KMS-11 (cell line): ENCODE results near the gene APOA5.

Experiments
- H2AFZ ChIP-seq: fragments of 200-600 bp; sonication (generic); 2 replicates; pipeline ENCODE4 v1.6.1; 2016; ENCODE audit warnings: antibody characterized with exemption, mixed run types, low read depth
- H3K27ac ChIP-seq: fragments of 200-600 bp; sonication (generic); 2 replicates; pipeline ENCODE4 v1.6.1; 2016; ENCODE audit warnings: mild to moderate bottlenecking, mixed run types
- H3K27me3 ChIP-seq: fragments of 200-600 bp; sonication (generic); 2 replicates; pipeline ENCODE4 v1.6.1; 2017; ENCODE audit warnings: mild to moderate bottlenecking, low read depth, mixed run types, moderate library complexity; ENCODE audit not compliant: insufficient read depth
- H3K36me3 ChIP-seq: fragments of 200-600 bp; sonication (generic); 2 replicates; pipeline ENCODE4 v1.6.1; 2017; ENCODE audit warnings: mild to moderate bottlenecking, mixed run types; ENCODE audit not compliant: insufficient read depth
- H3K4me1 ChIP-seq: fragments of 200-600 bp; sonication (generic); 2 replicates; pipeline ENCODE4 v1.6.1; 2016; ENCODE audit warnings: mild to moderate bottlenecking, low read depth, mixed run types; ENCODE audit not compliant: poor library complexity, severe bottlenecking
- H3K4me2 ChIP-seq: fragments of 200-600 bp; sonication (generic); 2 replicates; pipeline ENCODE4 v1.7.0; 2016; ENCODE audit warnings: mild to moderate bottlenecking, mixed run types
- H3K4me3 ChIP-seq: fragments of 200-600 bp; sonication (generic); IDR thresholded peaks from 2 replicates; pipeline ENCODE4 v1.6.1; 2017; ENCODE audit warnings: low read depth, low read length, mixed read lengths; ENCODE audit not compliant: insufficient read depth
- H3K79me2 ChIP-seq: fragments of 200-600 bp; sonication (generic); 2 replicates; pipeline ENCODE4 v1.6.1; 2016; ENCODE audit warnings: low read depth, mixed run types; ENCODE audit not compliant: insufficient read depth
- H3K9ac ChIP-seq: fragments of 200-600 bp; sonication (generic); 2 replicates; pipeline ENCODE4 v1.6.1; 2016; ENCODE audit warnings: mild to moderate bottlenecking, mixed run types
- H4K20me1 ChIP-seq: fragments of 200-600 bp; sonication (generic); 2 replicates; pipeline ENCODE4 v1.6.1; 2016; ENCODE audit warnings: mild to moderate bottlenecking, mixed run types; ENCODE audit not compliant: insufficient read depth
- CTCF ChIP-seq: fragments of 200-600 bp; sonication (generic); conservative IDR thresholded peaks from 2 replicates; pipeline ENCODE4 v1.6.1; 2017; ENCODE audit warnings: low read depth, mild to moderate bottlenecking, antibody characterized with exemption, low read length, moderate library complexity, mixed read lengths

Gene APOA5

GRCh38 chr11:116792869-116793771 lies 1.4 kb upstream of the APOA5 start:
- Histone ChIP-seq H3K36me3 (no peaks in the 10 kb centered on the region), H3K4me3 (no peak overlapping the region), H3K27ac (no peak overlapping the region), H4K20me1 (no peaks in the 10 kb centered on the region), H3K4me1 (peaks cover 4% of the 10 kb centered on the region), H3K79me2 (no peaks in the 10 kb centered on the region), H3K9ac (no peak overlapping the region), H3K27me3 (no peaks in the 10 kb centered on the region), H3K4me2 (no peak overlapping the region), H2AFZ (no peak overlapping the region)
- no peak for TF ChIP-seq CTCF

DNA sequence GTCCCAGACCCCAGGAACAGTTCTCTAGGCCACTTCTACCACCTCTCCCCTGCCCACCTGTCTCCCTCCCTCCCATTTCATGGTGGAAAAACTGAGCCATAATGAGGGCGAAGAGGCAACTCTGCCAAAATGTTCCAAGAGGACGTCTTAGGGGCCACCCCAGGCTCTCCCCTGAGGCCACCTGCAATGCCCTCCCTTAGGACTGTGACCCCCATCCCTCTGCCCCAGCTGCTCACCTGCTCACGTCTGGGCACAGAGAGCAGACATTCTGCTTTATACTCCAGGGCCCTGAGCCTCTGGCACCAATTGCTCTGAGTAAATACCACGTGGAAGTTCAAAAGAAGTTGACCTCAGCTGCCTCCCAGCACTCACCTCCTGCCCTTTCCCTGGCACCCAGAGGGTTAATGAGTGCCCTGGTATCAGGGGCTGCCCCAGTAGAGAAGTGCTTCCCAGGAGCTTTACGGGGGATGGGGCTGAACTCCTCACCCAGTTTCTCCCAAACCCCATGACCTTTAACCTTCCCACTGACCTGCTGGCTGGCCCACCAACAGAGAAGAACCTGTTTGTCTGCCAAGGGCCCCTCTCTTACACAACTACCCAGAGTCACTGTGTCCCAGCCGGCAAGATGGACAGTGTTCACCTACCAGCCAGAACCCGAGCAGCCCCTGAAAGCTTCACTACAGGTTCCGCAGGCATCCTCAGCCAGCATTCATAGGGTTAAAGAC lies 627 bp upstream of the APOA5 start:
- Histone ChIP-seq H3K27ac (no peak overlapping the region), H2AFZ (no peak overlapping the region), H3K36me3 (no peaks in the 10 kb centered on the region), H4K20me1 (no peaks in the 10 kb centered on the region), H3K4me3 (no peak overlapping the region), H3K27me3 (no peaks in the 10 kb centered on the region), H3K4me1 (peaks cover 4% of the 10 kb centered on the region), H3K9ac (no peak overlapping the region), H3K79me2 (peaks cover 2% of the 10 kb centered on the region), H3K4me2 (no peak overlapping the region)
- TF ChIP-seq CTCF, result no peak

DNA sequence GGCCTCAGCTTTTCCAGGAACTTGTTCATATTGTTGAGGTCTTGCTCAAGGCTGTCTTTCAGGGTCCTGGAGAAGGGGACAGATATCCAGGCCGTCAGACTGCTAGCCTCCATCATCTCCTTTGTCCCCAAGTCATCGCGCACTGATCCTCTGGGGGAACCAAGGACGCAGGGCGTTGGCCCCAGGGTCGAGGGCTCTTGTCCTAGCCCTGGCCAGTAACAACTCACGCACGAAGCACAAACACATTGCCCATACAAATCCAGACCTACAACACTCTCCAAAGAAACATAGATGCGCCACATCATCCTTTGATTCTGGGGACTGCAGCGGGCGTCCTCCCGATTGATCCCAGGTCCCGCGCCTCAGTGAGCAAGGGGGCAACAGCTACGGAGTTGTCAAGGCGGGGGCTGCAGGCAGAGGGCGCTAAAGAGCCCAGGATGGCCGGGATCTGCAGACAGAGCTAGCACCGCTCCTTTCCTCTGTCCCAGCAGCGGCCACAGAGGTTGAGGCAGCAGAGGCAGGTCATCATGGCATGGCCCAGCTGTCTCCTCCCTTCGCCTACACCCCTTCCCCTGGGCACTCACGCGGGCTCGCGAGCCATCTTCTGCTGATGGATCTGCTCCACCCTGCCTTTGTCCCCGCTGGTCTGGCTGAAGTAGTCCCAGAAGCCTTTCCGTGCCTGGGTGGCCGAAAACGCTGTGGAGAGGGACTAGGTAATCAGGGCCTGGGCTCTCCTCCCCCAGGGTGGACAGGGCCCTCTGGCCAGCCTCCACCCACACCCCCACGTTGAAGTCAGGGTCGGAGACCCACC lies 472 bp downstream of the APOA5 start:
- Histone ChIP-seq H3K79me2 (peaks cover 12% of the 10 kb centered on the region), H3K9ac (no peak overlapping the region), H3K4me3 (no peak overlapping the region), H3K27me3 (no peaks in the 10 kb centered on the region), H3K36me3 (no peaks in the 10 kb centered on the region), H3K4me2 (0 out of 2 replicates have a peak overlapping the region, but pooled peaks have one; percentile 13), H4K20me1 (no peaks in the 10 kb centered on the region), H3K27ac (no peak overlapping the region), H3K4me1 (peaks cover 12% of the 10 kb centered on the region), H2AFZ (peak overlapping the region; percentile 26; the same call in 1 of the 2 replicates)
- TF ChIP-seq CTCF, result peak; percentile 77
